Measurements from ENCODE around the gene CAMTA1.

Gene CAMTA1

GRCh38 chr1:6965083-6965934 lies 180.1 kb downstream of the CAMTA1 start (continued):
- no peak for TF ChIP-seq REST (tag by site-specific recombination; IDR thresholded peaks at IDR 0.05)
- TF ChIP-seq GLI2 (tag by site-specific recombination; IDR thresholded peaks at IDR 0.05; ENCODE audit: borderline replicate concordance, low read depth), result no peak
- no peak for TF ChIP-seq ZNF174 (tag by site-specific recombination; IDR thresholded peaks at IDR 0.05)
- no peak for TF ChIP-seq ZBTB17 (tag by site-specific recombination; IDR thresholded peaks at IDR 0.05)
- TF ChIP-seq MYNN (tag by site-specific recombination; IDR thresholded peaks at IDR 0.05; ENCODE audit: borderline replicate concordance), result no peak
- TF ChIP-seq, protein P1, sequence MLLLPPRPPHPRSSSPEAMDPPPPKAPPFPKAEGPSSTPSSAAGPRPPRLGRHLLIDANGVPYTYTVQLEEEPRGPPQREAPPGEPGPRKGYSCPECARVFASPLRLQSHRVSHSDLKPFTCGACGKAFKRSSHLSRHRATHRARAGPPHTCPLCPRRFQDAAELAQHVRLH (tag by site-specific recombination; IDR thresholded peaks at IDR 0.05), result no peak
- TF ChIP-seq, protein P2, sequence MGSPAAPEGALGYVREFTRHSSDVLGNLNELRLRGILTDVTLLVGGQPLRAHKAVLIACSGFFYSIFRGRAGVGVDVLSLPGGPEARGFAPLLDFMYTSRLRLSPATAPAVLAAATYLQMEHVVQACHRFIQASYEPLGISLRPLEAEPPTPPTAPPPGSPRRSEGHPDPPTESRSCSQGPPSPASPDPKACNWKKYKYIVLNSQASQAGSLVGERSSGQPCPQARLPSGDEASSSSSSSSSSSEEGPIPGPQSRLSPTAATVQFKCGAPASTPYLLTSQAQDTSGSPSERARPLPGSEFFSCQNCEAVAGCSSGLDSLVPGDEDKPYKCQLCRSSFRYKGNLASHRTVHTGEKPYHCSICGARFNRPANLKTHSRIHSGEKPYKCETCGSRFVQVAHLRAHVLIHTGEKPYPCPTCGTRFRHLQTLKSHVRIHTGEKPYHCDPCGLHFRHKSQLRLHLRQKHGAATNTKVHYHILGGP (tag by site-specific recombination; IDR thresholded peaks at IDR 0.05), result no peak
- TF ChIP-seq, protein P3, sequence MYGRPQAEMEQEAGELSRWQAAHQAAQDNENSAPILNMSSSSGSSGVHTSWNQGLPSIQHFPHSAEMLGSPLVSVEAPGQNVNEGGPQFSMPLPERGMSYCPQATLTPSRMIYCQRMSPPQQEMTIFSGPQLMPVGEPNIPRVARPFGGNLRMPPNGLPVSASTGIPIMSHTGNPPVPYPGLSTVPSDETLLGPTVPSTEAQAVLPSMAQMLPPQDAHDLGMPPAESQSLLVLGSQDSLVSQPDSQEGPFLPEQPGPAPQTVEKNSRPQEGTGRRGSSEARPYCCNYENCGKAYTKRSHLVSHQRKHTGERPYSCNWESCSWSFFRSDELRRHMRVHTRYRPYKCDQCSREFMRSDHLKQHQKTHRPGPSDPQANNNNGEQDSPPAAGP (tag by site-specific recombination; IDR thresholded peaks at IDR 0.05), result no peak
- no peak for TF ChIP-seq ZNF571 (tag by site-specific recombination; IDR thresholded peaks at IDR 0.05)
- TF ChIP-seq, protein P4, sequence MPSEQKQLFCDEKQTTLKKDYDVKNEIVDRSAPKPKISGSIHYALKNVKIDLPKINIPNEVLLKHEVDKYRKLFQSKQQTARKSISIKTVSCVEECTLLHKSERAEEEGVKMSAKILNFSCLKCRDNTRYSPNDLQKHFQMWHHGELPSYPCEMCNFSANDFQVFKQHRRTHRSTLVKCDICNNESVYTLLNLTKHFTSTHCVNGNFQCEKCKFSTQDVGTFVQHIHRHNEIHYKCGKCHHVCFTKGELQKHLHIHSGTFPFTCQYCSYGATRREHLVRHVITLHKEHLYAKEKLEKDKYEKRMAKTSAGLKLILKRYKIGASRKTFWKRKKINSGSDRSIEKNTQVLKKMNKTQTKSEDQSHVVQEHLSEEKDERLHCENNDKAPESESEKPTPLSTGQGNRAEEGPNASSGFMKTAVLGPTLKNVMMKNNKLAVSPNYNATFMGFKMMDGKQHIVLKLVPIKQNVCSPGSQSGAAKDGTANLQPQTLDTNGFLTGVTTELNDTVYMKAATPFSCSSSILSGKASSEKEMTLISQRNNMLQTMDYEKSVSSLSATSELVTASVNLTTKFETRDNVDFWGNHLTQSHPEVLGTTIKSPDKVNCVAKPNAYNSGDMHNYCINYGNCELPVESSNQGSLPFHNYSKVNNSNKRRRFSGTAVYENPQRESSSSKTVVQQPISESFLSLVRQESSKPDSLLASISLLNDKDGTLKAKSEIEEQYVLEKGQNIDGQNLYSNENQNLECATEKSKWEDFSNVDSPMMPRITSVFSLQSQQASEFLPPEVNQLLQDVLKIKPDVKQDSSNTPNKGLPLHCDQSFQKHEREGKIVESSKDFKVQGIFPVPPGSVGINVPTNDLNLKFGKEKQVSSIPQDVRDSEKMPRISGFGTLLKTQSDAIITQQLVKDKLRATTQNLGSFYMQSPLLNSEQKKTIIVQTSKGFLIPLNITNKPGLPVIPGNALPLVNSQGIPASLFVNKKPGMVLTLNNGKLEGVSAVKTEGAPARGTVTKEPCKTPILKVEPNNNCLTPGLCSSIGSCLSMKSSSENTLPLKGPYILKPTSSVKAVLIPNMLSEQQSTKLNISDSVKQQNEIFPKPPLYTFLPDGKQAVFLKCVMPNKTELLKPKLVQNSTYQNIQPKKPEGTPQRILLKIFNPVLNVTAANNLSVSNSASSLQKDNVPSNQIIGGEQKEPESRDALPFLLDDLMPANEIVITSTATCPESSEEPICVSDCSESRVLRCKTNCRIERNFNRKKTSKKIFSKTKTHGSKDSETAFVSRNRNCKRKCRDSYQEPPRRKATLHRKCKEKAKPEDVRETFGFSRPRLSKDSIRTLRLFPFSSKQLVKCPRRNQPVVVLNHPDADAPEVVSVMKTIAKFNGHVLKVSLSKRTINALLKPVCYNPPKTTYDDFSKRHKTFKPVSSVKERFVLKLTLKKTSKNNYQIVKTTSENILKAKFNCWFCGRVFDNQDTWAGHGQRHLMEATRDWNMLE (tag by site-specific recombination; conservative IDR thresholded peaks at IDR 0.05; ENCODE audit: low read depth), result no peak
- no peak for TF ChIP-seq ZNF791 (tag by site-specific recombination; IDR thresholded peaks at IDR 0.05)
- TF ChIP-seq ZNF398 (tag by site-specific recombination; IDR thresholded peaks at IDR 0.05), result peak; percentile 47
- TF ChIP-seq ZNF248 (tag by site-specific recombination; IDR thresholded peaks at IDR 0.05), result no peak
- TF ChIP-seq, protein P5, sequence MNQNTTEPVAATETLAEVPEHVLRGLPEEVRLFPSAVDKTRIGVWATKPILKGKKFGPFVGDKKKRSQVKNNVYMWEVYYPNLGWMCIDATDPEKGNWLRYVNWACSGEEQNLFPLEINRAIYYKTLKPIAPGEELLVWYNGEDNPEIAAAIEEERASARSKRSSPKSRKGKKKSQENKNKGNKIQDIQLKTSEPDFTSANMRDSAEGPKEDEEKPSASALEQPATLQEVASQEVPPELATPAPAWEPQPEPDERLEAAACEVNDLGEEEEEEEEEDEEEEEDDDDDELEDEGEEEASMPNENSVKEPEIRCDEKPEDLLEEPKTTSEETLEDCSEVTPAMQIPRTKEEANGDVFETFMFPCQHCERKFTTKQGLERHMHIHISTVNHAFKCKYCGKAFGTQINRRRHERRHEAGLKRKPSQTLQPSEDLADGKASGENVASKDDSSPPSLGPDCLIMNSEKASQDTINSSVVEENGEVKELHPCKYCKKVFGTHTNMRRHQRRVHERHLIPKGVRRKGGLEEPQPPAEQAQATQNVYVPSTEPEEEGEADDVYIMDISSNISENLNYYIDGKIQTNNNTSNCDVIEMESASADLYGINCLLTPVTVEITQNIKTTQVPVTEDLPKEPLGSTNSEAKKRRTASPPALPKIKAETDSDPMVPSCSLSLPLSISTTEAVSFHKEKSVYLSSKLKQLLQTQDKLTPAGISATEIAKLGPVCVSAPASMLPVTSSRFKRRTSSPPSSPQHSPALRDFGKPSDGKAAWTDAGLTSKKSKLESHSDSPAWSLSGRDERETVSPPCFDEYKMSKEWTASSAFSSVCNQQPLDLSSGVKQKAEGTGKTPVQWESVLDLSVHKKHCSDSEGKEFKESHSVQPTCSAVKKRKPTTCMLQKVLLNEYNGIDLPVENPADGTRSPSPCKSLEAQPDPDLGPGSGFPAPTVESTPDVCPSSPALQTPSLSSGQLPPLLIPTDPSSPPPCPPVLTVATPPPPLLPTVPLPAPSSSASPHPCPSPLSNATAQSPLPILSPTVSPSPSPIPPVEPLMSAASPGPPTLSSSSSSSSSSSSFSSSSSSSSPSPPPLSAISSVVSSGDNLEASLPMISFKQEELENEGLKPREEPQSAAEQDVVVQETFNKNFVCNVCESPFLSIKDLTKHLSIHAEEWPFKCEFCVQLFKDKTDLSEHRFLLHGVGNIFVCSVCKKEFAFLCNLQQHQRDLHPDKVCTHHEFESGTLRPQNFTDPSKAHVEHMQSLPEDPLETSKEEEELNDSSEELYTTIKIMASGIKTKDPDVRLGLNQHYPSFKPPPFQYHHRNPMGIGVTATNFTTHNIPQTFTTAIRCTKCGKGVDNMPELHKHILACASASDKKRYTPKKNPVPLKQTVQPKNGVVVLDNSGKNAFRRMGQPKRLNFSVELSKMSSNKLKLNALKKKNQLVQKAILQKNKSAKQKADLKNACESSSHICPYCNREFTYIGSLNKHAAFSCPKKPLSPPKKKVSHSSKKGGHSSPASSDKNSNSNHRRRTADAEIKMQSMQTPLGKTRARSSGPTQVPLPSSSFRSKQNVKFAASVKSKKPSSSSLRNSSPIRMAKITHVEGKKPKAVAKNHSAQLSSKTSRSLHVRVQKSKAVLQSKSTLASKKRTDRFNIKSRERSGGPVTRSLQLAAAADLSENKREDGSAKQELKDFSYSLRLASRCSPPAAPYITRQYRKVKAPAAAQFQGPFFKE (tag by site-specific recombination; IDR thresholded peaks at IDR 0.05; ENCODE audit: borderline replicate concordance), result no peak
- no peak for TF ChIP-seq ZNF24 (tag by site-specific recombination; IDR thresholded peaks at IDR 0.05)
- TF ChIP-seq, protein P6, sequence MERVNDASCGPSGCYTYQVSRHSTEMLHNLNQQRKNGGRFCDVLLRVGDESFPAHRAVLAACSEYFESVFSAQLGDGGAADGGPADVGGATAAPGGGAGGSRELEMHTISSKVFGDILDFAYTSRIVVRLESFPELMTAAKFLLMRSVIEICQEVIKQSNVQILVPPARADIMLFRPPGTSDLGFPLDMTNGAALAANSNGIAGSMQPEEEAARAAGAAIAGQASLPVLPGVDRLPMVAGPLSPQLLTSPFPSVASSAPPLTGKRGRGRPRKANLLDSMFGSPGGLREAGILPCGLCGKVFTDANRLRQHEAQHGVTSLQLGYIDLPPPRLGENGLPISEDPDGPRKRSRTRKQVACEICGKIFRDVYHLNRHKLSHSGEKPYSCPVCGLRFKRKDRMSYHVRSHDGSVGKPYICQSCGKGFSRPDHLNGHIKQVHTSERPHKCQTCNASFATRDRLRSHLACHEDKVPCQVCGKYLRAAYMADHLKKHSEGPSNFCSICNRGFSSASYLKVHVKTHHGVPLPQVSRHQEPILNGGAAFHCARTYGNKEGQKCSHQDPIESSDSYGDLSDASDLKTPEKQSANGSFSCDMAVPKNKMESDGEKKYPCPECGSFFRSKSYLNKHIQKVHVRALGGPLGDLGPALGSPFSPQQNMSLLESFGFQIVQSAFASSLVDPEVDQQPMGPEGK (tag by site-specific recombination; IDR thresholded peaks at IDR 0.05), result peak; percentile 47

All from HEK293 (cell line).